Panc1 (cell line): Measurements from ENCODE around the gene MBD3. TPM values are rescaled to one million over a fixed set of nuclear protein-coding genes. Genes with fewer than 3 reads are reported as not detected.

Experiments
- ATAC-seq: fragments of 200-7000 bp; cut with Tn5 transposase; 2 replicates; pipeline ENCODE4 v1.9.1; 2020; ENCODE audit warnings: mild to moderate bottlenecking, moderate library complexity
- BruUV-seq: library from RNA; stranded (reverse); fragments of 400-500 nt; replicated peaks from 2 replicates; lab custom pipeline; 2021; lab: Mats Ljungman, UMichigan
- CTCF ChIA-PET: fragments of 300-600 bp; sonication (Branson Sonifier 250); formaldehyde crosslinking; loops from one replicate; lab custom pipeline; 2022; ENCODE audit warnings: antibody characterized with exemption; lab: Charles Lee
- POLR2A ChIA-PET: fragments of 300-600 bp; sonication (Branson Sonifier 250); formaldehyde crosslinking; loops from one replicate; lab custom pipeline; 2022; ENCODE audit warnings: antibody characterized with exemption; lab: Charles Lee
- DNase-seq: peaks from one replicate; pipeline ENCODE4 v3.0.0-alpha.2; 2010; ENCODE audit warnings: low read depth, low spot score
- H3K27ac ChIP-seq: 2 replicates; pipeline ENCODE4 v1.5.1; 2011; ENCODE audit warnings: mild to moderate bottlenecking, low read length, inconsistent platforms
- H3K27me3 ChIP-seq: fragments of 200-500 bp; sonication (Bioruptor generic); 2 replicates; pipeline ENCODE4 v1.6.0; 2014; ENCODE audit warnings: low read length, inconsistent platforms; ENCODE audit not compliant: control insufficient read depth, insufficient read depth
- H3K36me3 ChIP-seq: fragments of 200-500 bp; sonication (Bioruptor generic); 2 replicates; pipeline ENCODE4 v1.5.1; 2014; ENCODE audit warnings: inconsistent platforms, mild to moderate bottlenecking, low read length, moderate library complexity; ENCODE audit not compliant: control insufficient read depth, insufficient read depth
- H3K4me1 ChIP-seq: 2 replicates; pipeline ENCODE4 v1.5.1; 2011; ENCODE audit warnings: inconsistent platforms, mild to moderate bottlenecking, low read length, moderate library complexity; ENCODE audit not compliant: control insufficient read depth, insufficient read depth
- H3K4me3 ChIP-seq, 2 experiments: 2 replicates each; pipeline ENCODE4 v1.5.1; 2011 to 2012; ENCODE audit warnings: low read depth in 2 of 2, low read length in 2 of 2, mild to moderate bottlenecking in 2 of 2, inconsistent platforms in 1 of 2, moderate library complexity in 1 of 2
- H3K9me3 ChIP-seq: fragments of 200-500 bp; sonication (Bioruptor generic); 2 replicates; pipeline ENCODE4 v1.5.1; 2014; ENCODE audit warnings: low read depth, mild to moderate bottlenecking, inconsistent platforms, low read length, moderate library complexity; ENCODE audit not compliant: control insufficient read depth, insufficient read depth
- POLR2AphosphoS5 ChIP-seq: IDR thresholded peaks from 2 replicates; pipeline ENCODE4 v1.6.1; 2012; ENCODE audit warnings: mild to moderate bottlenecking, low read depth, low read length, moderate library complexity
- REST ChIP-seq, 2 experiments: IDR thresholded peaks; 2 replicates each; pipeline ENCODE4 v1.6.1; 2011 to 2012; ENCODE audit warnings: low read depth in 2 of 2, control low read depth in 1 of 2, low read length in 1 of 2, mild to moderate bottlenecking in 1 of 2, moderate library complexity in 1 of 2; ENCODE audit not compliant: insufficient read depth in 1 of 2
- SIN3A ChIP-seq: IDR thresholded peaks from 2 replicates; pipeline ENCODE4 v1.6.1; 2012; ENCODE audit warnings: low read depth, mild to moderate bottlenecking, low read length, moderate library complexity, borderline replicate concordance; ENCODE audit not compliant: insufficient read depth
- TCF7L2 ChIP-seq: IDR thresholded peaks from 2 replicates; pipeline ENCODE4 v1.6.1; 2011; ENCODE audit warnings: mild to moderate bottlenecking, low read depth, low read length, inconsistent platforms
- in situ Hi-C: cut with HindIII; loops from 2 replicates; pipeline ENCODE4 v1.10.0; 2016; ENCODE audit warnings: low sequenced_read_pairs, low pct_unique_long_range_greater_than_20kb
- intact Hi-C: fragments of 100-400 bp; cut with micrococcal nuclease; formaldehyde crosslinking; loops from one replicate; pipeline ENCODE4 v1.10.0; 2022; ENCODE audit not compliant: unreplicated experiment
- total RNA-seq: library from RNA; stranded (reverse); gene quantifications from one replicate; pipeline ENCODE4 v1.2.1, GENCODE V29; 2021; ENCODE audit not compliant: unreplicated experiment
- TF ChIP-seq, protein P1 (sequence below): fragments of 450-650 bp; IDR thresholded peaks from 2 replicates; pipeline ENCODE4 v1.5.1; 2017; ENCODE audit warnings: mild to moderate bottlenecking

Gene MBD3
- total RNA-seq, 1 experiment from 2014 or later: 139 TPM

DNA sequence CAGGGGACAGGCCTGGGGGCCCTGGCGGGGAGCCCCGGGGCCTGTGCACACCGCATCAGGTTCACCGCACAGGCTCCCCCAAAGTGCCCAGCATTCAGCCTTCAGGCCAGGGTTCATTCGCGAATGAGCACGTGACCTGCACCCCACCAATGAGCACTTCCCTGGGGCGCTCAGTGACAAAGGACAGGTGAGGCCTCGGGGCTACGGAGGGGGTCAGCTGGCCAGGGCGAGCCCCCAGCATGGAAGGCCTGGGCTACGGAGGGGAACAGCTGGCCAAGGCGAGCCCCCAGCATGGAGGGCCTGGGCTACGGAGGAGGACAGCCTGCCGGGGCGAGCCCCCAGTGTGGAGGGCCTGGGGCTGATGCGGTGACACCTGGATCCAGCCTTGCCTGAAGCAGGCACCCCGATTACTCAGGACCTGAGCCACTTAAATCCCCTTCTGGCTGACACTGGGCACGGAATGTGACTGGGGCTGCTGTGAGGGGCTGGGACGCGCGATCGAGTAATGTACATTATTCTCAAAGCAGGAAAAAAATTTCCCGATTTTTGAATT is 36.7 kb upstream of the MBD3 start:
- intact Hi-C loops (no loop called here), in situ Hi-C loops (no loop called here)
- H3K4me3 ChIP-seq: no peak overlapping the region
- ChIA-PET POLR2A (no interaction called here), CTCF (no interaction called here)
- no peaks in the 10 kb centered on the region for H3K27me3 ChIP-seq
- ATAC-seq: no peak
- H3K9me3 ChIP-seq: no peaks in the 10 kb centered on the region
- H3K36me3 ChIP-seq: no peaks in the 10 kb centered on the region
- no peaks in the 10 kb centered on the region for H3K4me1 ChIP-seq
- TF ChIP-seq, protein P1, sequence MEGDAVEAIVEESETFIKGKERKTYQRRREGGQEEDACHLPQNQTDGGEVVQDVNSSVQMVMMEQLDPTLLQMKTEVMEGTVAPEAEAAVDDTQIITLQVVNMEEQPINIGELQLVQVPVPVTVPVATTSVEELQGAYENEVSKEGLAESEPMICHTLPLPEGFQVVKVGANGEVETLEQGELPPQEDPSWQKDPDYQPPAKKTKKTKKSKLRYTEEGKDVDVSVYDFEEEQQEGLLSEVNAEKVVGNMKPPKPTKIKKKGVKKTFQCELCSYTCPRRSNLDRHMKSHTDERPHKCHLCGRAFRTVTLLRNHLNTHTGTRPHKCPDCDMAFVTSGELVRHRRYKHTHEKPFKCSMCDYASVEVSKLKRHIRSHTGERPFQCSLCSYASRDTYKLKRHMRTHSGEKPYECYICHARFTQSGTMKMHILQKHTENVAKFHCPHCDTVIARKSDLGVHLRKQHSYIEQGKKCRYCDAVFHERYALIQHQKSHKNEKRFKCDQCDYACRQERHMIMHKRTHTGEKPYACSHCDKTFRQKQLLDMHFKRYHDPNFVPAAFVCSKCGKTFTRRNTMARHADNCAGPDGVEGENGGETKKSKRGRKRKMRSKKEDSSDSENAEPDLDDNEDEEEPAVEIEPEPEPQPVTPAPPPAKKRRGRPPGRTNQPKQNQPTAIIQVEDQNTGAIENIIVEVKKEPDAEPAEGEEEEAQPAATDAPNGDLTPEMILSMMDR: no peak
- TF ChIP-seq REST (IDR thresholded peaks at IDR 0.05; ENCODE audit: insufficient read depth in 1 of 2, low read depth in 2 of 2, low read length in 1 of 2) (no peak), SIN3A (no peak), TCF7L2 (no peak), POLR2AphosphoS5 (no peak)
- no TSS peak for BruUV-seq
- no peak overlapping the region for H3K27ac ChIP-seq
- no peak for DNase-seq

- in situ Hi-C loops (no loop called here), intact Hi-C loops (no loop called here)
- Histone ChIP-seq H3K4me1 (no peaks in the 10 kb centered on the region), H3K36me3 (no peaks in the 10 kb centered on the region), H3K9me3 (no peaks in the 10 kb centered on the region), H3K27me3 (no peaks in the 10 kb centered on the region), H3K27ac (no peak overlapping the region), H3K4me3 (no peak overlapping the region)
- DNase-seq (no peak), ATAC-seq (no peak)
- BruUV-seq: no TSS peak
- POLR2A ChIA-PET: no interaction called here
- CTCF ChIA-PET: no interaction called here
- TF ChIP-seq SIN3A (no peak), TCF7L2 (no peak), POLR2AphosphoS5 (no peak), REST (IDR thresholded peaks at IDR 0.05; ENCODE audit: insufficient read depth in 1 of 2, low read depth in 2 of 2, low read length in 1 of 2) (no peak)
- TF ChIP-seq, protein P1: no peak
These were observed 34.5 kb upstream of the MBD3 start for GRCh38 chr19:1627194-1627593.
